Posterior cingulate gyrus (tissue), 11 donors: ENCODE data around the gene SPECC1L.
"Not testable (repeated sequence)": the region's sequence is repeated elsewhere in the genome, so short reads cannot be mapped to it uniquely, and the experiment has no call there.

Experiments
- DNase-seq, 10 donors: peaks; one replicate each; pipeline versions ENCODE4 v3.0.0 to v3.0.0-alpha.2; 2020 to 2021; ENCODE audit warnings: mixed read lengths in 3 of 10
- intact Hi-C: fragments of 100-400 bp; cut with DNase I; formaldehyde crosslinking; loops from one replicate; pipeline ENCODE4 v1.15.1; 2023

Gene SPECC1L

DNA sequence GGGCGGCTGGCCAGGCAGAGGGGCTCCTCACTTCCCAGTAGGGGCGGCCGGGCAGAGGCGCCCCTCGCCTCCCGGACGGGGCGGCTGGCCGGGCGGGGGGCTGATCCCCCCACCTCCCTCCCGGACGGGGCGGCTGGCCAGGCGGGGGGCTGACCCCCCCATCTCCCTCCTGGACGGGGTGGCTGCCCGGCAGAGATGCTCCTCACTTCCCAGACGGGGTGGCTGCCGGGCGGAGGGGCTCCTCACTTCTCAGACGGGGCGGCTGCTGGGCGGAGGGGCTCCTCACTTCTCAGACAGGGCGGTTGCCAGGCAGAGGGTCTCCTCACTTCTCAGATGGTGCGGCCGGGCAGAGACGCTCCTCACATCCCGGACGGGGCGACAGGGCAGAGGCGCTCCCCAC is 46.9 kb downstream of the SPECC1L start:
- intact Hi-C loops, DNase-seq: not testable (repeated sequence)

DNA sequence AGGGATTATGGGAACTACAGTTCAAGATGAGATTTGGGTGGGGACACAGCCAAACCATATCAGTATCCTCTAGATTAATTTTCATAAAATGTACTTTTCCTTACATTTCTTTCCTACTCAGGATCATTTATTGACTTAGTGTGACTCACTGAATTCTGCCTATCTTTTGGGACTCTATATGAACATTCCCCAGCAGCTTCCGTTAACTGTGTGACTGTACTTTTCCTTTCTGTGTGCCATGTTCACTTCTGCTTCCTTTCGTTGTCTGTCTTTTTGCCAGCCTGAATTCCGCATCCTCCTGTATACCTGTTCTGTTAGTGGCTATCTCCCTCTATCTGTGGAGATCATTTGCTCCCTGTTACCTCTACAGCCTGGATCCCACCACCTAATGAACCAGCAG is 48.8 kb downstream of the SPECC1L start:
- intact Hi-C loops, result no loop called here
- DNase-seq, result no peak

DNA sequence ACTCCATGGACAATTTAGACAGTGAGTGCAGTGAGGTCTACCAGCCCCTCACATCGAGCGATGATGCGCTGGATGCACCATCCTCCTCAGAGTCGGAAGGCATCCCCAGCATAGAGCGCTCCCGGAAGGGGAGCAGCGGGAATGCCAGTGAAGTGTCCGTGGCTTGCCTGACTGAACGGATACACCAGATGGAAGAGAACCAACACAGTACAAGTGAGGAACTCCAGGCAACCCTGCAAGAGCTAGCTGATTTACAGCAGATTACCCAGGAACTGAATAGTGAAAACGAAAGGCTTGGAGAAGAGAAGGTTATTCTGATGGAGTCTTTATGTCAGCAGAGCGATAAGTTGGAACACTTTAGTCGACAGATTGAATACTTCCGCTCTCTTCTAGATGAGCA is 51.4 kb downstream of the SPECC1L start:
- intact Hi-C loops, result no loop called here

DNA sequence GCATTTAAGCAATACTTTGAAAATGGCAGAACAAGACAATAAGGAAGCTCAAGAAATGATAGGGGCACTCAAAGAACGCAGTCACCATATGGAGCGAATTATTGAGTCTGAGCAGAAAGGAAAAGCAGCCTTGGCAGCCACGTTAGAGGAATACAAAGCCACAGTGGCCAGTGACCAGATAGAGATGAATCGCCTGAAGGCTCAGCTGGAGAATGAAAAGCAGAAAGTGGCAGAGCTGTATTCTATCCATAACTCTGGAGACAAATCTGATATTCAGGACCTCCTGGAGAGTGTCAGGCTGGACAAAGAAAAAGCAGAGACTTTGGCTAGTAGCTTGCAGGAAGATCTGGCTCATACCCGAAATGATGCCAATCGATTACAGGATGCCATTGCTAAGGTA is 51.9 kb downstream of the SPECC1L start:
- intact Hi-C loops, result no loop called here
- no peak for DNase-seq

More for the DNA sequence above, 51.4 kb downstream of the SPECC1L start:
- no peak for DNase-seq

DNA sequence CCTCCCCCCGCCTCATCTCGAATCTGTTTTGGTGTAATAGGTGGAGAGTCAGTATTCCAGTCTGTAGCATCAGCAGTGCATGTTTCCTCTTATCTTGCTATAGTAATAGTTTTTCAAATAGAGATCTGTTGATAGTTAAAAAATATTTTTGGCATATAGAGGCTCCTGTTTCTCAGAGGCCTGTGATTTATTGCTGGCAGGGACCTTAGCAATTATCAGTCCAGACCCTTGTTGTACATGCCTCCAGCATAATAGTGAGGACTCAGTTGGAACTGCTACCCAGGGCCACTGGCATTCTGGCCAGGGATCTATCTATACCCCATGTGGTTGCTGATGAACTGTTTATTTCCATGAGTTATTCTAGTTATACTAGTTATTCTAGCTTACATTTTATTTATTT is 52.6 kb downstream of the SPECC1L start:
- DNase-seq, result no peak
- intact Hi-C loops, result no loop called here

DNA sequence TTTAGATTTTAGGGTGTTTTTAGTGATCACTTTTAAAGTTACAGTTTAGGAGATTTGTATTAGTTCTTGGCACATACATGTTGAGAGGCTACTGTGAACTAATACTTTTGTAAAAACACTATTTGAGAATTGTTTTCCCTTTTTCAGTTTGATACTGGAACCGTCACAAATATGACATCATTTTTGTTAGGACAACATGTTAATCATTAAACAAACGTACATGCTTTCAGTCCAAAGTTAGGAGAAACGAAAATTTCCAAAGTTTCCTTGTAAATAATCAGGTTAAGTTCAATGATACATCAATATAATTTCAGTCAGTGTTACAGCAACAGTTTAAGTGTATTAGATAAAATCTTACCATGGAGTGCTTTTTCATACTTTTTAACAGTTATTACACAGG is 53.1 kb downstream of the SPECC1L start:
- no peak for DNase-seq
- intact Hi-C loops, result loop anchor here (2.0 kb wide), 1 partner anchor 201 kb away; no protein-coding TSS in a partner anchor

DNA sequence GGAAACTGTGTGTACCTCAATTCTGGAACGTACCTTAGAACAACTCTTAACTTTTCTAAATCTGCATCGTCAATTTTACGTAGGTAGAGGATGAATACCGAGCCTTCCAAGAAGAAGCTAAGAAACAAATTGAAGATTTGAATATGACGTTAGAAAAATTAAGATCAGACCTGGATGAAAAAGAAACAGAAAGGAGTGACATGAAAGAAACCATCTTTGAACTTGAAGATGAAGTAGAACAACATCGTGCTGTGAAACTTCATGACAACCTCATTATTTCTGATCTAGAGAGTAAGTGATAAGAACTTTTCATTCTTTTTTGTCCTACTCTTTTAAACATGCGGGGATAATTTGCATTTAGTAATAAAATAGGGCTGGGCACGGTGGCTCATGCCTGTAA is 53.5 kb downstream of the SPECC1L start:
- intact Hi-C loops, result loop anchor here (2.0 kb wide), 1 partner anchor 201 kb away; no protein-coding TSS in a partner anchor
- DNase-seq, result no peak

DNA sequence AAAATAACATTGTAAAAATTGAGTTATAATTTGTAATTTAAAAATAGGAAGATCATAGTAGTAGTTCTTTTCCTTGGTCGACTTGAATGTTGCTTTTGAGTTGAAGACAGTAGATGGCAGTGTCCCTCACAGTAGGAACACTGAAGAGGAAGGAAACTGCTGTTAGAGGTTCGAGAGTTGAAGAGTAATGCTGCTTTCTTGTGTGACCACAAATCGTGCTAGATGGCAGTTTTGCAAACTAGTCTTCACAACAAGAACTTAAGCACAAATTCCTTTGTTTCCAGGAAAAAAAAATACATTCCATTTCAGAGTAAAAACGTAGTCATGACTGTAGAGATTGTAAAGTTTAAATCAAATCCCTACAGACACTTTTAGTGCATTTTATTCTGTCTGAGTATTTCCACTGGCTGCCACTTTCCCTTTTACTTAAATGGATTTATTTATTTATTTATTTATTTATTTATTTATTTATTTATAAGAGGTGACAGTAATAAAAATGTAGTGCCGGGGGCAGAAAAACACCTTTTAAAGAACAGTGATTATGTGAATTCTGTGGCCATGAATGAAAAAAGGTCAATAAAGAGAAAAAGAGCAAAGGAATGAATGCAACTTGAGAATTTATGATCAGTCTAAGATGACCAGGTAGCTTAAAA is 54.6 kb downstream of the SPECC1L start:
- intact Hi-C loops, result loop anchor here (2.0 kb wide), 1 partner anchor 200 kb away; no protein-coding TSS in a partner anchor
- DNase-seq, result no peak

DNA sequence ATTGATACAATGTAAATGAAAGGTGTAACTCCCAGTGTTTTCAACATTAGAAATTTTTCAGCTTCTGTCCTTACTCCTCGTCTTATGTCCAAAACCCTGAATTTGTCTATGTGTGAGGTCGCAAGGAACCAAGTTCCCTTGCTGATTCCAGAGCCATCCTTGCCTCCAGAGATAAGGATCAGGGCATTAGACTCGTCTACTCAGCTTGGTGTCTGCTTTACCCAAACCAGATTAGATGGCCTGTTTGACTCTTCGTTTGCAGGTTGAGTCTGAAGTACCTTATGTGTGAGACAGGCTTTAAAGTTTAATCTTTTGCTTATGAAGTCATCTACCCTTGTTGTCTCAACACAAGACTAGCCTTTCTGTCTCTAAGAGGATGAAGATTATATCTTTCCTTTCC is 55.6 kb downstream of the SPECC1L start:
- intact Hi-C loops, result no loop called here
- DNase-seq, result no peak

DNA sequence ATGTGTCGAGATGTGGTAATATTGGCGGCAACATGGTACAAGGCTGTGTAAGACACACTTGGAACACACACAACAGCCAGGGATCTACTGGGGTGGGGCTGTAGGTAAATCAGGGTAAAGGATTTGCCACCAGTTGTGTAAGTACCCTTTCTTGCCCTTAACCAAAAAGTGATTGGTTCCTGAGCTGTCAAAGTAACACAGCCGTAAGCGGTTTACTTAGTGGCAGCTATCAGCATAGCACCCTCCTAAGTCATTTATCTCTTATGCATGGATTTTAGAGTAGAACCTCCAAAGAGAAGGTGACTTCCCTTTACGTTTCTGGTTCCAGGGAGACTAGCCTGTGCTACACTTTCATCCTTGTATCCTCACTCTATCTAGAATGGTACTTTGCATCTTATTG is 57.2 kb downstream of the SPECC1L start:
- no peak for DNase-seq
- intact Hi-C loops, result no loop called here

DNA sequence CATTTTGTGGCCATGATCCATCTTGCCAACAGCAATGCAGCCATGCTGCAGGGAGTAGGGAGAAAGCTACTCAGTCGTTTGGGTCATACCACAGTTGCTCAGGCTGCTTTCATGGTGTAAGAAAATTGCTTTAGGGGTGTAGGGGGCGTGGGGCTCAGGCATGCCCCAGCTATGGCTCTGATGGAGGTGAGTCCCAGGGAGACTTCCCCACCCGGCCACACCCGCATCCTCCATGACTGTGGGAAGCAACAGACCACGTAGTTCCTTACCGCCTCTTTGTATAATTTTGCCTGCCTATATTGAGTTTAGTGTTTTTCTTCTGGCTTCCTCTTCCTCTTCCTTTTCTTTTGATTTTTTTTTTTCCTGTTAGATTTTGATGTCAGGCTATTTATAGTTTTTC is 58.8 kb downstream of the SPECC1L start:
- intact Hi-C loops, result no loop called here

DNA sequence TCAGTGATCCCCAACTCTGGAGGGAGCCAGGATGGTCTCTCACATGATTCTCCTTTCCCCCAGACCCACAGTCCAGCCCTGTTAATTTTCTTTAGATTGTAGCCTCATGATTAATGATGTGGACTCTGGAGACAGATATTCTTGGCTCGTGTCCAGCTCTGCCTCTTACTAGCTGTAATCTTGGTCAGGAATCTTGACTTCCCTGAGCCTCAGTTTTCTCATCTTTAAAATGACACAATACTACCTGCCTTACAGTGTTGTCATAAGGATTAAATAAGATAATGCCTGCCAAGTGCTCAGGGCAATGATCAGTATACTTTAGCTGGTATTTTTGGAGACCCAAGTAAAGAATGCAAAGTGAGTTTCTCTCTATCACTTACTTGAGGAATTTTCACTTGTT is 60.0 kb downstream of the SPECC1L start:
- DNase-seq, result no peak
- intact Hi-C loops, result no loop called here

More for the DNA sequence above, 58.8 kb downstream of the SPECC1L start:
- no peak for DNase-seq

DNA sequence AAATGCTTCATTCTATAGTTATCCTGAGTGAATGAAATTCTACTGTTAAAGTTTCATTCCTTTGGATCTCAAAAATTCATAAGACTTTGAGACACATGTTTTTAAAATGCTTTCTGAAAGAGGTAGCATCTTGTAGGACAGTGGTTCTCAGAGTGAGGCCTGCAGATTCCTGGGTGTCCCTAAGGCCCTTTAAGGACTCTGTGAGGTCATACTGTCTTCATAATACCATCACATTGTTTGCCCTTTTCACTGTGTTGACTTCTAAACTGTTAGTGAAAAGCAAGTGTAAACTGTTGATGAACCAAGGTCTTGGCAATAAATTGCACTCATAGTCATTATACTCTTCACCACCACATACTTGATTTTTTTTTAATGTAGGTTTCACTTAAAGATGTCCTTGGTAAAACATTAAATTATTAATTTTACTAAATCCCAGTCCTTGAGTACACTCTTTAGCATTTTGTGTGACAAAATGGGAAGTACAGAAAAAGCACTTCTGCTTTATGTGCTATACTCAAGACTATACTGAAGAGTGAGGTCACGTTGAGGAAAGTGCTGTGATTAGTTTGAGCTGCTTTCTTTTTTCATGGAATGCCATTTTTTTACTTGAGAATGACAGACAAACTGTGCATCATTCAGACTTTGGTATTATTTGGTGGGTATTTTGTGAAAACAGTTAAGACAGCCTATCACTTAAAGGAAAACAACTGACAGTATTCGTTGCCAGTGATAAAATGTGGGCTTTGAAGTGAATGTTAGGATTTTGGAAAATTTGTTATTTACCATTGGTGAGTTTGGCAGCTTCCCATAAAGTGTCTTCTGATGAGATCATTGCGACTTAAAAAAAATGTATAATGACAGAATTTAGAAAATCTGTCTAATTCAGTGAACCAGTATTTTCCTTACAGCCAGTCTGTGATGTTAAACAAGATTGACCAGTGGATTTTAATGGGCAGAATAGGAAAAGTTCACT is 61.1 kb downstream of the SPECC1L start:
- intact Hi-C loops, result no loop called here
- DNase-seq, result no peak

DNA sequence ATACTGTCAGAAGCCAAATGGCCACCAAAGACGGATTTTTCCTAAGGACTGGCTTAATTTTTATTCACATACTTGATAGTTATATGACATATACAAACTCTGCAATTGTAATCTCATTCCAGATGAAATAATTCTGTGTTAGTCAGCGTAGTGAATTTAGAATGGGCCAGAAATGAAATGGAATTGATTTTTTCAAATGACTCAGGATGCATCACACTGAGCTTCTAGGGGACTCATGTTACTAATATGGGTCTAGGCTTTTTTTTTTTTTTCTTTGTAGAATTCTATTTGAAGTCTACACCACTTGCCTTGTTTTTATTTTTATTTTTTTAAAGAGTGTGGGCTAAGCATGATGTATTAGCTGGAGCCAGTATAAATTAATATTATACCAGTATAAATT is 62.7 kb downstream of the SPECC1L start:
- no peak for DNase-seq
- intact Hi-C loops, result no loop called here

DNA sequence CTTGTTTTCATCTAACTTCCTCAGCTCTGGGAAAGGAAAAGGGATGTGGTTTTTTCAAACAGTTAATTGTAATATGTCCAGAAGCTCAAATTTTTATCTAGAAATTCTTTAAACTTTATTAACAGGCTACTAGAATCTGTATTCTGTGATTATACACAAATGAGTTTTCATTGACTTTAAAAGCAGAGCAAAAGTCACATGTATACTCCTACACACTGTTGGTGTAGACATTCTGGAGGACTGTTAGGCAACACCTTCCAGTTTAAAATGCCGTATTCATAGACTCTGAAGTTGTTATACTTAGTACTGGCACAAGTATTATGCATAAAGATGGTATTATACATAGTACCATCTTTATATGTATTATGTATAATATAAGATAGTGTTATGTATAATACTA is 64.9 kb downstream of the SPECC1L start:
- intact Hi-C loops, result no loop called here
- DNase-seq, result no peak

DNA sequence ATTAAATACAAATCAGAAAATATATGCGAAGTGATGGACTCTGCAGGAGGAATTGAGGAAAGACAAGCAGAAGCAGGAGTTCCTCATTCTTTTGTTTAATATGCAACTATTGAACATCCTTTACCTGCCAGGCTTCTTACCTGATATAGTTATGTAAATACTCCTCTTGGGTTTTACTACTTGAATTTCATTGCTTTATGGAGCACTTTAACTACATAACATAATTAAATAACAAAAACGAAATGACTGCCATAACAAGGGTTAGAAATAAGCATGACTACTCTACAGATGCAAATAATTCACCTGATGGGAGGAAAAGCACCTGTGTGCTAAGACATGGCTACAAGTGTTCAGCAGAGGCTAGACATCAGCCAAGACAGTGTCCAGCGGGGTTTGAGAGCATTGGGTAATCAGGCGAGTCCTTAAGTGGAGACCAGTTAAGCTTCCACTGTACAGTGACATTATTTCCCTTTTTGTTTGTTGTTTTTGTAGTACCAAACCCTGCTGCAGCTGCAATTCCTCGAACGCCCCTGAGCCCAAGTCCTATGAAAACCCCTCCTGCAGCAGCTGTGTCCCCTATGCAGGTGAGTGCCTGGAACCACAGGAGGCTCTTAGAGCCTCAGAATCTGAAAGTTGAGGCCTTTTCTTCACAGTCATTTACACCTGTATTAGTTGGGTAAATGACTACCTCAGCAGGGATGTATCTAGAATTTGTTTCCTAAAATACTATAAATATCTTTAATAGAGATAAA is 67.4 kb downstream of the SPECC1L start:
- no peak for DNase-seq
- intact Hi-C loops, result no loop called here

DNA sequence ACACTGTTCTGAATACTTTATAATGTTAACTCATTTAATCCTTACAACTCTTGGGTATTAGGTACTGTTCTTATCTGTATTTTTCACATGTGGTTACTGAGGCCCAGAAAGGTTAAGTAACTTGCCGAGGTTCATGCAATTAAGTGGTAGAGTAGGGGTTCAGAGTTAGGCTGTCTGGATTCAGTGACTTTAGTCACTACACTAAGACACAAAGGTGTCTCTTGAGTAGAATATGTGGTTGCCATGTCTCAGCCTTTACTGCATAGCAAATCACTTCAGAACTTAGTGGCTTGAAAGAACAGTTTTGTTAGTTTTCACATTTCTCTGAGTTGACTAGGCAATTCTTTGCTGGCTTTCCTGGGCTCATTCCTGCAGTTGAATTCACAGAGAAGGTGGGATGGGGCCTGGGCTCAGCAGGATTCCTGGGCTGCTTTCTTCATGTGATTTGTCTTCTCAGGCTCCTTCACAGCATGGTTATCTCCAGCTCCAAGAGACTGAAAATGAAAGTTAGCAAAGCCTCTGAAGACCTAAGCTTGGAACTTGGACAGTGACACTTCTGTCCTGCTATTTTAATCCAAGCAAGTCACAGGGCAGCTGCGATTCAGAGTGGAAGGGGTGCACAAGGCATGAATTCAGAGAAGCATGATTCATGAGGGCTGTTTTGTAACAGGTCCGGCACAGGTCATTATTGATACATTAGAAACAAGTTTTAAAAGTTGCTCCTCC is 68.3 kb downstream of the SPECC1L start:
- DNase-seq, result no peak
- intact Hi-C loops, result no loop called here

DNA sequence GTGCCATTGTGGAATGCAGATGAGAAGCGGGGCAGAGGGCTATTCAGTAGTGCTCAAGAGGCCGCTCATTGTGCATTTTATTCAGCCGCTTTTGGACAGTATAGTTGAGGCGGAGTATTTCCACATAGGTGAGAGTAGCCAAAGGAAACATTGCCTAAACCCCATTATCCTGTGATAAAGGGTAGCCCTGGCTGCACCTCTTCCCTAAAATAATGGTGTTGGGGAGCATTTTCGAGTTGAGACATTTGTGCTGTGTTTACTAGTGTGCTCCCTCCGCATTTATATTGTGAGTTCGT is 68.8 kb downstream of the SPECC1L start:
- intact Hi-C loops, result no loop called here
- DNase-seq, result no peak

DNA sequence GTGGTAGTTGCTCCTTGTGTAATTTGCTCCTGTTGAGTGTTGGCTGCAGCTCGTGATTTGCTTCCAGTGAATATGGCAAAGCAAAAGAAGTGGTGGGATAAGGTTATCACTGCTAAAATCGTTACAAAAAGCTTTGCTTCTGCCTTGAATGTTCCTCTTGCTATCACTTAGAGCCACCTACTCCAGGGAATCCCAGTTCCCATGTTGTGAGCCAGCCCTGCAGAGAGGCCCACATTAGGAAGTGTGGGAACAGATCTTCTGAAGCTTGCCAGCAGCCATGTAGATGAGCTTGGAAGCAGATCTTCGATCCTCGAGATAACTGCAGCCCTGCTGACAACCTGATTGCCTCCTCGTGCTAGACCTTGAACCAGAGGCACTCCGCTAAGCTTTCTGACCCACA is 71.0 kb downstream of the SPECC1L start:
- peak in 2 of 10 donors; percentile 14 to 83 for DNase-seq
- intact Hi-C loops, result no loop called here

DNA sequence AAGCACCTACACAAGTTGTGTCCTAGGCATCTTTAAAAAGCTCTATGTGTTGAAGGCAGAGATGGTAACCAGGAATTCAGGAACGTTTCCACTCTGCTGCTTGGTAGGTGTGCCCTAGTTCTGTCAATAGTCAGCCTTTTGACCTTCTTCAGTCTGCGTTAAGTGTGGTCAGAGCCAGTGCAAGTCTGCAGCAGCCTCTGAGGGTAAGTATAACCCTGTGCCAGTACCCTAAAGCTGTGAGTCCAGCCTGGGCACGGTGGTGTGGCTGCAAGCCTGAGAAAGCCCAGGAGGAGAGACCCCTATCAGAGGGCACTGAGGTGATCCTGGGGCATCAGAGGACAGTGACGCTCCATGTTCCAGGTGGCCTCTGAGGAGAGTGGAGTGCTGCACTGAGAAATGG is 80.0 kb downstream of the SPECC1L start:
- DNase-seq, result no peak
- intact Hi-C loops, result no loop called here

DNA sequence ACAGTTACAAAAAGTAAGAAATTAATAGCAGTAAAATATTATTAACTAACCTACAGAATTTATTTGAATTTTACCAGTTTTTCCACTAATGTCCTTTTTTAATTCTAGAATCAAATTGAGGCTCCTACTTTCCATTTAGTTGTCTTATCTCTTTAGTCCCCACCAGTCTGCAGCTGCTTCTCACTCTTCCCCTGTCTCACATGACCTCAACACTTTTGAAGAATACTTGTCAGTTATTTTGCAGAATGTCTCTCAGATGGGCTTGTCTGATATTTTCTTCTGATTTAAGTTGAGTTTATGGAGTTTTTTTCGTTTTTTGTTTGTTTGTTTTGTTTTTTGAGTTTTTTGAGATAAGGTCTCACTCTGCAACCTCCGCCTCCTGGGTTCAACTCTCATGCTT is 82.5 kb downstream of the SPECC1L start:
- DNase-seq, result no peak
- intact Hi-C loops, result no loop called here
